ENCODE measurements around the gene HDGFL3. TPM values are rescaled to one million over a fixed set of nuclear protein-coding genes. Genes with fewer than 3 reads are reported as not detected.

The HDGFL3 gene
- total and polyA plus RNA-seq, 10 of the 15 experiments (the other 5 are each of a cell fraction or from before 2014, with no cell fraction given) = 5.6 to 40.6 (median 15.8) TPM

DNA sequence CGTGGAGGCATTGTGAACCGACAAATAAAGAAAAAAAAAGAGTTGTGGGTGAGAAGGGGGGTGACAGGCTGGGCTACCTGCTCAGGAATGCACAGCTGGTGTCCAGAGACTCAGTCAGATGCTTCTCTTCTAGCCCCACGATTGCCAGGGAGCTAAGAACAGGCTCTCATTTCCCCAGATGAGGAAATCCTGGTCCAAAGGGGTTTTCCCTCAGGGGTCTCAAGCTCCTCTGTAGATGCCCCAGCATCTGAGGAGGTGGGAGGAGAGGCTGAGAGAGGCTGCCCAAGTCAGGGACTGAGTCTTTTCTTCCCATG is 41.4 kb upstream of the HDGFL3 start:
- in situ Hi-C loops (cut with MboI) (no loop called here), intact Hi-C loops (cut with micrococcal nuclease; ENCODE audit: unreplicated experiment) (loop anchor here (2.0 kb wide), 1 partner anchor 34 kb away; no protein-coding TSS in a partner anchor)
- Histone ChIP-seq H4K20me1 (ENCODE audit: control insufficient read depth, insufficient read depth) (no peaks in the 10 kb centered on the region), H3K36me3 (ENCODE audit: control insufficient read depth in 2 of 2, insufficient read depth in 2 of 2, low read length in 1 of 2) (no peaks in the 10 kb centered on the region), H2AFZ (ENCODE audit: control insufficient read depth, low read depth, low read length) (no peak overlapping the region), H3K27ac (ENCODE audit: control insufficient read depth, insufficient read depth) (no peak overlapping the region), H3K9ac (ENCODE audit: control insufficient read depth, insufficient read depth, low read length) (no peak overlapping the region), H3K4me1 (ENCODE audit: control insufficient read depth, insufficient read depth, low read length) (no peaks in the 10 kb centered on the region), H3K79me2 (ENCODE audit: control insufficient read depth, insufficient read depth, low read length) (no peaks in the 10 kb centered on the region), H3K4me3 (no peak overlapping the region), H3K4me2 (ENCODE audit: control insufficient read depth, insufficient read depth) (no peak overlapping the region), H3K27me3 (replicated peaks in 1 of 2; ENCODE audit: control insufficient read depth in 2 of 2, insufficient read depth in 2 of 2, low read length in 1 of 2) (no peaks in the 10 kb centered on the region; a peak in 2 of 4 replicates), H3K9me3 (replicated peaks; ENCODE audit: control insufficient read depth, insufficient read depth, low read length) (no peaks in the 10 kb centered on the region)
- RAD21 ChIA-PET (ENCODE audit: unreplicated experiment) = interaction anchor here (0.6 to 4.2 kb wide), 9 partner anchors 29 to 322 kb away, joined by 3 to 21 read pairs (median 3); no protein-coding TSS in a partner anchor
- FAIRE-seq = no peak
- ATAC-seq = no peak
- POLR2A ChIA-PET = interaction anchor here (1.2 kb wide), 1 partner anchor 132 kb away, joined by 3 read pairs; no protein-coding TSS in a partner anchor
- CTCF ChIA-PET = interaction anchor here (0.6 to 4.4 kb wide), 34 partner anchors 9 to 785 kb away, joined by 3 to 42 read pairs (median 6); partner anchors contain the start of gene C15orf40
- no TSS peak for BruUV-seq (replicated peaks)
- SMC1A ChIA-PET (ENCODE audit: uncharacterized antibody, unreplicated experiment) = interaction anchor here (1.0 to 3.9 kb wide), 12 partner anchors 9 to 786 kb away, joined by 3 to 24 read pairs (median 3); no protein-coding TSS in a partner anchor
- TF ChIP-seq EZH2 (IDR thresholded peaks at IDR 0.05; ENCODE audit: borderline replicate concordance, control insufficient read depth, low read depth, low read length) = no peak
- no peak for TF ChIP-seq ASH2L (IDR thresholded peaks at IDR 0.05; ENCODE audit: borderline replicate concordance, low read depth)
- no peak for TF ChIP-seq NRF1 (conservative IDR thresholded peaks at IDR 0.05; ENCODE audit: low read depth, low read length)
- no peak for TF ChIP-seq SMAD5 (IDR thresholded peaks at IDR 0.05; ENCODE audit: low read depth)
- TF ChIP-seq SREBF2 (IDR thresholded peaks at IDR 0.05; ENCODE audit: low read length) = no peak
- TF ChIP-seq JUNB (IDR thresholded peaks at IDR 0.05) = no peak
- no peak for TF ChIP-seq RBBP5 (conservative IDR thresholded peaks at IDR 0.05)
- no peak for TF ChIP-seq POLR2AphosphoS2 (IDR thresholded peaks at IDR 0.05; ENCODE audit: low read depth, low read length)
- TF ChIP-seq POLR2A (IDR thresholded peaks at IDR 0.05; ENCODE audit: low read depth, low read length) = no peak
- no peak for TF ChIP-seq SMAD1 (IDR thresholded peaks at IDR 0.05; ENCODE audit: low read depth, partially characterized antibody)
- TF ChIP-seq CHD1 (IDR thresholded peaks at IDR 0.05; ENCODE audit: low read depth, low read length) = no peak
- no peak for TF ChIP-seq RCOR1 (conservative IDR thresholded peaks at IDR 0.05; ENCODE audit: low read depth, low read length)
- no peak for TF ChIP-seq TCF12 (IDR thresholded peaks at IDR 0.05; ENCODE audit: low read depth, low read length)
- TF ChIP-seq CREM (IDR thresholded peaks at IDR 0.05; ENCODE audit: low read depth) = no peak
- TF ChIP-seq EP300 (IDR thresholded peaks at IDR 0.05; ENCODE audit: borderline replicate concordance in 1 of 2, control insufficient read depth in 1 of 2, low read depth in 2 of 2, low read length in 2 of 2) = no peak
- no peak for DNase-seq (ENCODE audit: low read depth, low spot score)
- WGBS (ENCODE audit: insufficient coverage, insufficient replicate concordance, low lambda C conversion rate, missing lambda C conversion rate) = 17% methylated on average over 3 of the region's 3 CpGs
